NCI-H510A (cell line): Measurements from ENCODE around the gene OTP.

ENCODE experiments used
- DNase-seq: peaks from one replicate; lab custom pipeline; 2025; lab: John Stamatoyannopoulos, UW

The OTP gene

GRCh38 chr5:77640589-77641396 is 2.3 kb upstream of the OTP start:
- no peak for DNase-seq

- DNase-seq, result peak; percentile 81
These were observed 504 bp upstream of the OTP start for GRCh38 chr5:77638763-77639671.

GRCh38 chr5:77637170-77637997 is 1.1 kb downstream of the OTP start:
- no peak for DNase-seq

GRCh38 chr5:77636641-77637169 is 1.8 kb downstream of the OTP start:
- DNase-seq, result no peak

GRCh38 chr5:77635917-77636640 is 2.4 kb downstream of the OTP start:
- no peak for DNase-seq

- DNase-seq, result no peak
These were observed 3.2 kb downstream of the OTP start for GRCh38 chr5:77635067-77635916.

GRCh38 chr5:77633709-77634108 is 4.8 kb downstream of the OTP start:
- no peak for DNase-seq

GRCh38 chr5:77633207-77633675 is 5.3 kb downstream of the OTP start:
- no peak for DNase-seq

GRCh38 chr5:77632526-77633206 is 5.8 kb downstream of the OTP start:
- no peak for DNase-seq

- peak; percentile 79 for DNase-seq
These were observed 8.3 kb downstream of the OTP start for GRCh38 chr5:77630114-77630680.

GRCh38 chr5:77629509-77630113 is 8.9 kb downstream of the OTP start:
- DNase-seq, result peak; percentile 30

GRCh38 chr5:77628840-77629508 is 9.5 kb downstream of the OTP start:
- no peak for DNase-seq

GRCh38 chr5:77627869-77628674 is 10.4 kb downstream of the OTP start:
- DNase-seq, result no peak

GRCh38 chr5:77623203-77623740 is 15.2 kb downstream of the OTP start:
- DNase-seq, result no peak

- no peak for DNase-seq
These were observed 17.1 kb downstream of the OTP start for GRCh38 chr5:77621440-77621839.

- no peak for DNase-seq
These were observed 18.1 kb downstream of the OTP start for GRCh38 chr5:77620405-77620804.

GRCh38 chr5:77616920-77617319 is 21.6 kb downstream of the OTP start:
- DNase-seq, result no peak
